ENCODE measurements around the gene EIF4E3.

- no peak for TF ChIP-seq CTCF (IDR thresholded peaks at IDR 0.05 in 2 of 3, conservative IDR thresholded peaks at IDR 0.05 in 1 of 3; ENCODE audit: control insufficient read depth in 2 of 3, extremely low read depth in 1 of 3, insufficient read depth in 1 of 3, low read depth in 3 of 3, low read length in 3 of 3)
- TF ChIP-seq HDGF (IDR thresholded peaks at IDR 0.05): no peak
- TF ChIP-seq JUND (IDR thresholded peaks at IDR 0.05; ENCODE audit: low read depth, low read length): no peak
- no peak for TF ChIP-seq CEBPB (IDR thresholded peaks at IDR 0.05; ENCODE audit: borderline replicate concordance in 1 of 2, low read depth in 2 of 2, low read length in 2 of 2)
- TF ChIP-seq REST (IDR thresholded peaks at IDR 0.05; ENCODE audit: low read depth, low read length): no peak
- no peak for TF ChIP-seq POLR2A (IDR thresholded peaks at IDR 0.05; ENCODE audit: low read depth, low read length)
- no peak for TF ChIP-seq ELK1 (IDR thresholded peaks at IDR 0.05; ENCODE audit: low read depth, low read length)
- TF ChIP-seq NFYA (IDR thresholded peaks at IDR 0.05; ENCODE audit: borderline replicate concordance, low read depth, low read length): no peak
Observed at GRCh38 chr3:71693641-71694040, 31.6 kb downstream of the EIF4E3 start.

Measured in GM12878 (cell line).